GM19455 (cell line): Measurements from ENCODE around the gene TOP2A.

Experiments used
- ATAC-seq: cut with Tn5 transposase; IDR thresholded peaks from one replicate; pipeline ENCODE4 v1.9.1; 2021; ENCODE audit not compliant: unreplicated experiment

Gene TOP2A

GRCh38 chr17:40360091-40360490 lies 57.6 kb downstream of the TOP2A start:
- ATAC-seq: no peak

- no peak for ATAC-seq
These were observed 59.2 kb downstream of the TOP2A start for GRCh38 chr17:40358323-40359038.

- no peak for ATAC-seq
These were observed 60.5 kb downstream of the TOP2A start for GRCh38 chr17:40356990-40357881.

- no peak for ATAC-seq
These were observed 61.6 kb downstream of the TOP2A start for GRCh38 chr17:40355804-40356758.

GRCh38 chr17:40355123-40355803 lies 62.4 kb downstream of the TOP2A start:
- no peak for ATAC-seq

GRCh38 chr17:40354221-40355122 lies 63.2 kb downstream of the TOP2A start:
- ATAC-seq: no peak

- ATAC-seq: no peak
These were observed 64.8 kb downstream of the TOP2A start for GRCh38 chr17:40352779-40353394.

GRCh38 chr17:40352237-40352778 lies 65.4 kb downstream of the TOP2A start:
- no peak for ATAC-seq

GRCh38 chr17:40351359-40352236 lies 66.1 kb downstream of the TOP2A start:
- ATAC-seq: no peak

GRCh38 chr17:40350689-40351358 lies 66.9 kb downstream of the TOP2A start:
- ATAC-seq: no peak

GRCh38 chr17:40349895-40350688 lies 67.6 kb downstream of the TOP2A start:
- no peak for ATAC-seq

GRCh38 chr17:40349477-40349894 lies 68.2 kb downstream of the TOP2A start:
- ATAC-seq: no peak

GRCh38 chr17:40348562-40349476 lies 68.9 kb downstream of the TOP2A start:
- ATAC-seq: no peak

GRCh38 chr17:40348136-40348504 lies 69.6 kb downstream of the TOP2A start:
- no peak for ATAC-seq

- no peak for ATAC-seq
These were observed 70.2 kb downstream of the TOP2A start for GRCh38 chr17:40347319-40348135.
